Muscle of leg (tissue), 11 donors: Measurements from ENCODE around the gene RPP21. TPM values are rescaled to one million over a fixed set of nuclear protein-coding genes. Genes with fewer than 3 reads are reported as not detected.
"Not testable (repeated sequence)": the region's sequence is repeated elsewhere in the genome, so short reads cannot be mapped to it uniquely, and the experiment has no call there.

Experiments
- DNase-seq: peaks from one replicate; pipeline ENCODE4 v3.0.0; 2013
- H3K27ac ChIP-seq: one replicate; pipeline ENCODE4 v1.5.1; 2013; ENCODE audit warnings: mild to moderate bottlenecking, low read length, control low read depth
- H3K27me3 ChIP-seq: one replicate; pipeline ENCODE4 v1.6.1; 2013; ENCODE audit warnings: low read length; ENCODE audit not compliant: control insufficient read depth, insufficient read depth
- H3K36me3 ChIP-seq: one replicate; pipeline ENCODE4 v1.6.1; 2013; ENCODE audit warnings: low read length; ENCODE audit not compliant: control insufficient read depth, insufficient read depth
- H3K4me1 ChIP-seq: one replicate; pipeline ENCODE4 v1.6.1; 2013; ENCODE audit warnings: low read length; ENCODE audit not compliant: control insufficient read depth, insufficient read depth
- H3K4me3 ChIP-seq: one replicate; pipeline ENCODE4 v1.5.1; 2013; ENCODE audit warnings: low read length, control low read depth
- H3K9me3 ChIP-seq: replicated peaks from 2 replicates; pipeline ENCODE4 v1.6.1; 2013; ENCODE audit warnings: low read depth, low read length; ENCODE audit not compliant: control insufficient read depth
- WGBS: methylation state at CpG from one replicate; pipeline ENCODE4 v1.1.5; 2013; ENCODE audit warnings: missing lambda C conversion rate; ENCODE audit not compliant: insufficient coverage; 5-methylcytosine and 5-hydroxymethylcytosine counted together
- polyA plus RNA-seq, 8 donors: library from polyadenylated mRNA; unstranded; fragments of 120-200 nt; gene quantifications; one replicate each; pipeline versions ENCODE4 v1.2.1 to v1.2.3, GENCODE V29; 2013; ENCODE audit warnings: inconsistent platforms in 1 of 8, low replicate concordance in 1 of 8; ENCODE audit not compliant: insufficient read length in 8 of 8, insufficient read depth in 1 of 8
- total RNA-seq: library from RNA; stranded (reverse); fragments of 120-200 nt; gene quantifications from one replicate; pipeline ENCODE4 v1.2.4, GENCODE V29; 2013

RPP21 gene
- total and polyA plus RNA-seq, 9 donors, result 19.4 to 23.8 (median 22.3) TPM

- no peak overlapping the region for H3K27ac ChIP-seq
- peaks cover 28% of the 10 kb centered on the region for H3K27me3 ChIP-seq
- H3K36me3 ChIP-seq, result no peaks in the 10 kb centered on the region
- H3K9me3 ChIP-seq, result no peaks in the 10 kb centered on the region
- no CpG with 5 or more reads among the region's 2 CpGs for WGBS
- no peak overlapping the region for H3K4me3 ChIP-seq
- DNase-seq, result no peak
- H3K4me1 ChIP-seq, result no peaks in the 10 kb centered on the region
Observed at GRCh38 chr6:30363459-30363858, 18.5 kb downstream of the RPP21 start.

GRCh38 chr6:30364591-30364990 is 19.6 kb downstream of the RPP21 start:
- DNase-seq, result no peak
- H3K4me3 ChIP-seq, result no peak overlapping the region
- H3K36me3 ChIP-seq, result no peaks in the 10 kb centered on the region
- H3K4me1 ChIP-seq, result no peaks in the 10 kb centered on the region
- 90% methylated on average over 2 of the region's 2 CpGs for WGBS
- H3K9me3 ChIP-seq, result no peaks in the 10 kb centered on the region
- peaks cover 23% of the 10 kb centered on the region for H3K27me3 ChIP-seq
- no peak overlapping the region for H3K27ac ChIP-seq

GRCh38 chr6:30369280-30369679 is 24.3 kb downstream of the RPP21 start:
- peaks cover 10% of the 10 kb centered on the region for H3K27me3 ChIP-seq
- H3K27ac ChIP-seq, H3K4me3 ChIP-seq, H3K36me3 ChIP-seq, H3K9me3 ChIP-seq, DNase-seq, H3K4me1 ChIP-seq: not testable (repeated sequence)
- no CpG with 5 or more reads among the region's 1 CpG for WGBS

GRCh38 chr6:30378290-30378937 is 33.5 kb downstream of the RPP21 start:
- Histone ChIP-seq H3K4me3 (no peak overlapping the region), H3K27ac (no peak overlapping the region), H3K4me1 (no peaks in the 10 kb centered on the region), H3K9me3 (no peaks in the 10 kb centered on the region), H3K27me3 (no peaks in the 10 kb centered on the region), H3K36me3 (no peaks in the 10 kb centered on the region)
- DNase-seq, result peak; percentile 22
- WGBS, result no CpG with 5 or more reads among the region's 1 CpG

GRCh38 chr6:30380464-30380863 is 35.5 kb downstream of the RPP21 start:
- no peaks in the 10 kb centered on the region for H3K36me3 ChIP-seq
- no peaks in the 10 kb centered on the region for H3K9me3 ChIP-seq
- WGBS, result no CpG with 5 or more reads among the region's 5 CpGs
- no peak overlapping the region for H3K4me3 ChIP-seq
- H3K27me3 ChIP-seq, result no peaks in the 10 kb centered on the region
- DNase-seq, result no peak
- no peaks in the 10 kb centered on the region for H3K4me1 ChIP-seq
- no peak overlapping the region for H3K27ac ChIP-seq

- Histone ChIP-seq H3K36me3 (no peaks in the 10 kb centered on the region), H3K4me1 (no peaks in the 10 kb centered on the region), H3K4me3 (no peak overlapping the region), H3K9me3 (no peaks in the 10 kb centered on the region), H3K27ac (no peak overlapping the region), H3K27me3 (peaks cover 4% of the 10 kb centered on the region)
- 11% methylated on average over 1 of the region's 3 CpGs for WGBS
- DNase-seq, result no peak
Observed at GRCh38 chr6:30386166-30386565, 41.2 kb downstream of the RPP21 start.

- no peaks in the 10 kb centered on the region for H3K36me3 ChIP-seq
- no peaks in the 10 kb centered on the region for H3K4me1 ChIP-seq
- no peak overlapping the region for H3K27ac ChIP-seq
- H3K27me3 ChIP-seq, result peaks cover 14% of the 10 kb centered on the region
- no peaks in the 10 kb centered on the region for H3K9me3 ChIP-seq
- no peak overlapping the region for H3K4me3 ChIP-seq
- DNase-seq, result no peak
- 61% methylated on average over 3 of the region's 3 CpGs for WGBS
Observed at GRCh38 chr6:30391240-30391639, 46.3 kb downstream of the RPP21 start.

GRCh38 chr6:30394139-30394538 is 49.2 kb downstream of the RPP21 start:
- 57% methylated on average over 1 of the region's 5 CpGs for WGBS

More at GRCh38 chr6:30394139-30394538, 49.2 kb downstream of the RPP21 start:
- Histone ChIP-seq H3K27me3 (peaks cover 30% of the 10 kb centered on the region), H3K4me3 (no peak overlapping the region), H3K4me1 (no peaks in the 10 kb centered on the region), H3K36me3 (no peaks in the 10 kb centered on the region), H3K9me3 (no peaks in the 10 kb centered on the region), H3K27ac (no peak overlapping the region)
- DNase-seq, result no peak

Other genes with a start within 250 kb of the RPP21 start
- gene TRIM31, start 232.1 kb upstream of the RPP21 start, total RNA-seq, result not detected
- gene TRIM31, start 232.1 kb upstream of the RPP21 start, polyA plus RNA-seq, result under 1 TPM in 3 of 8 donors, not detected in 5; 0.06 to 0.44 (median 0.12) TPM
- not detected for gene TRIM40, start 209.0 kb upstream of the RPP21 start, total RNA-seq
- under 1 TPM in 1 of 8 donors, not detected in 7; 0.56 TPM for gene TRIM40, start 209.0 kb upstream of the RPP21 start, polyA plus RNA-seq
- 0.18 TPM for gene TRIM10, start 183.9 kb upstream of the RPP21 start, total RNA-seq
- under 1 TPM; 0.17 to 0.83 (median 0.66) TPM for gene TRIM10, start 183.9 kb upstream of the RPP21 start, polyA plus RNA-seq
- not detected for gene TRIM15, start 181.6 kb upstream of the RPP21 start, total RNA-seq
- 1 to 10 TPM in 1 of 8 donors, under 1 TPM in 1, not detected in 6; 0.64 to 3.6 TPM for gene TRIM15, start 181.6 kb upstream of the RPP21 start, polyA plus RNA-seq
- 10.1 TPM for gene TRIM26, start 131.8 kb upstream of the RPP21 start, total RNA-seq
- 10 to 100 TPM; 12.8 to 19.1 (median 15.7) TPM for gene TRIM26, start 131.8 kb upstream of the RPP21 start, polyA plus RNA-seq
- gene TRIM39, start 18.2 kb upstream of the RPP21 start, total RNA-seq, result 7.4 TPM
- 1 to 10 TPM; 6.5 to 8.7 (median 7.3) TPM for gene TRIM39, start 18.2 kb upstream of the RPP21 start, polyA plus RNA-seq
- gene HLA-E, start 144.4 kb downstream of the RPP21 start, total RNA-seq, result 73.6 TPM
- gene HLA-E, start 144.4 kb downstream of the RPP21 start, polyA plus RNA-seq, result 10 to 100 TPM; 61.7 to 89.2 (median 77.8) TPM
- gene GNL1, start 211.3 kb downstream of the RPP21 start, total RNA-seq, result 38.0 TPM
- 10 to 100 TPM; 53.6 to 80.4 (median 60.2) TPM for gene GNL1, start 211.3 kb downstream of the RPP21 start, polyA plus RNA-seq
- gene PRR3, start 212.1 kb downstream of the RPP21 start, total RNA-seq, result 10.7 TPM
- gene PRR3, start 212.1 kb downstream of the RPP21 start, polyA plus RNA-seq, result 10 to 100 TPM; 18.2 to 25.3 (median 22.9) TPM
- gene ABCF1, start 226.3 kb downstream of the RPP21 start, total RNA-seq, result 26.6 TPM
- 10 to 100 TPM; 43.8 to 56.1 (median 51.0) TPM for gene ABCF1, start 226.3 kb downstream of the RPP21 start, polyA plus RNA-seq